ENCODE results near the gene CHMP1B. TPM values are rescaled to one million over a fixed set of nuclear protein-coding genes. Genes with fewer than 3 reads are reported as not detected.

The CHMP1B gene
- total and polyA plus RNA-seq, 9 of the 15 experiments (the other 6 are each of a cell fraction or from before 2014, with no cell fraction given) = 12.3 to 29.9 (median 19.0) TPM

DNA sequence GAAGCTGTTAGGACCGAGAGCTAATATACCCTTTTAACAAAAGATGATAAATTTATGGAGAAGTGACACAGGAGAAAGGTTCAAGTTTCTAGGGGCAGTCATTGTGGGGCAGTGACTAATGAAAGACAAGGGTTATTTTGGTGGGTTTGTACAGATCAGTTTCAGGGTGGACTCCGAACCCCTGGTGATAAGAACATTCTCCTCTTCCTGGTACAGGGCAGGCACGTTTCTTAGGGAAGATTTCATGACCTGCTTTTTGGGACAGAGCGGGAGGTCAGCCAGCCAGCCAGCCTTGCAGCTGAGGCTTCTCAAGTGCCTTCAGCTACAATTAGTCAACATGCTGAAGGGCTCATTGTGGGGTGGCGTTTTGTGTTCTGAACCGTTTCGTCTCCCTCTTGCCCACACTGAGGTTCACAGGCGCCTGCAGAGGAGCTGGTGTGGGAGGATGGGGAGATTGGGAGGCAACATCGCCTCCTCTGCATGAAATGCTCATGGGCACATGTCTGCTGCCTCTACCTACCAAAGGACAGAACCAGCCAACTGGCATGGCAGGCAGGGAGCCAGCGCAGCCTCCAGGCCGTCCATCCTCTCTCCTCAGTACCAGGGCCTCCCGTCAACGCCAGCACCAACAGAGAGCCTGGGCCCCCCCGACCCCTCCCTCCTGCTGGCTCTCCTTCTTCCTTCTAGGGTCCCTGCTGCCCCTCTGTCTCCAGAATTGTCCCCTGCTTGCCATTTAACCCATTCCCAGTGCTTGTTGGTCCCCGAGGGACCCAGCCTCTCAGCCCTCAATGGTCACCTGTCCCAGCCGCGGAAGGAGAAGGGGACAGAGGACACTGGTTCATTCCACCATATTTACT lies 9.6 kb downstream of the CHMP1B start:
- Histone ChIP-seq H3K9me1 (ENCODE audit: control insufficient read depth, insufficient read depth, low read length) (no peaks in the 10 kb centered on the region), H3K27me3 (ENCODE audit: control insufficient read depth in 2 of 2, insufficient read depth in 2 of 2, low read length in 2 of 2) (peaks cover 2% of the 10 kb centered on the region in 2 experiments; a peak in 1 of 5 replicates), H3K36me3 (ENCODE audit: control insufficient read depth, insufficient read depth, low read length) (no peaks in the 10 kb centered on the region), H3K27ac (ENCODE audit: extremely low read depth, low read depth, low read length) (peak overlapping the region; percentile 6; the same call in 1 of the 3 replicates), H3K9ac (ENCODE audit: insufficient read depth in 1 of 2, low read depth in 2 of 2, low read length in 2 of 2) (no peak overlapping the region), H3K4me2 (ENCODE audit: insufficient read depth, low read length) (no peak overlapping the region), H3K9me3 (replicated peaks; ENCODE audit: control insufficient read depth, insufficient read depth, low read depth, low read length) (no peaks in the 10 kb centered on the region), H3K4me1 (replicated peaks in 1 of 2; ENCODE audit: control insufficient read depth in 2 of 2, insufficient read depth in 2 of 2, low read length in 2 of 2) (peaks cover 21 to 22% of the 10 kb centered on the region in 2 experiments), H4K20me1 (replicated peaks; ENCODE audit: control insufficient read depth, insufficient read depth, low read length) (no peaks in the 10 kb centered on the region), H3K79me2 (ENCODE audit: control insufficient read depth, insufficient read depth, low read length) (no peaks in the 10 kb centered on the region), H3K4me3 (no peak overlapping the region), H2AFZ (ENCODE audit: low read depth, low read length) (peak overlapping the region; percentile 76; the same call in 1 of the 2 replicates)
- ChIA-PET POLR2A (interaction anchor here (0.9 to 1.2 kb wide), 2 partner anchors 9 to 20 kb away, joined by 3 read pairs; no protein-coding TSS in a partner anchor), CTCF (ENCODE audit: low intra/inter-chr PET ratio) (no interaction called here)
- no TSS peak for BruUV-seq (replicated peaks)
- DNase-seq (ENCODE audit: extremely low read depth in 1 of 4, low spot score in 3 of 4) (no peak), FAIRE-seq (no peak), ATAC-seq (no peak)
- 61% methylated on average over 16 of the region's 17 CpGs for WGBS (ENCODE audit: insufficient coverage, low coverage, missing lambda C conversion rate)
- intact Hi-C loops (cut with micrococcal nuclease) (no loop called here), in situ Hi-C loops (cut with MboI) (no loop called here)
- TF ChIP-seq, protein P1, sequence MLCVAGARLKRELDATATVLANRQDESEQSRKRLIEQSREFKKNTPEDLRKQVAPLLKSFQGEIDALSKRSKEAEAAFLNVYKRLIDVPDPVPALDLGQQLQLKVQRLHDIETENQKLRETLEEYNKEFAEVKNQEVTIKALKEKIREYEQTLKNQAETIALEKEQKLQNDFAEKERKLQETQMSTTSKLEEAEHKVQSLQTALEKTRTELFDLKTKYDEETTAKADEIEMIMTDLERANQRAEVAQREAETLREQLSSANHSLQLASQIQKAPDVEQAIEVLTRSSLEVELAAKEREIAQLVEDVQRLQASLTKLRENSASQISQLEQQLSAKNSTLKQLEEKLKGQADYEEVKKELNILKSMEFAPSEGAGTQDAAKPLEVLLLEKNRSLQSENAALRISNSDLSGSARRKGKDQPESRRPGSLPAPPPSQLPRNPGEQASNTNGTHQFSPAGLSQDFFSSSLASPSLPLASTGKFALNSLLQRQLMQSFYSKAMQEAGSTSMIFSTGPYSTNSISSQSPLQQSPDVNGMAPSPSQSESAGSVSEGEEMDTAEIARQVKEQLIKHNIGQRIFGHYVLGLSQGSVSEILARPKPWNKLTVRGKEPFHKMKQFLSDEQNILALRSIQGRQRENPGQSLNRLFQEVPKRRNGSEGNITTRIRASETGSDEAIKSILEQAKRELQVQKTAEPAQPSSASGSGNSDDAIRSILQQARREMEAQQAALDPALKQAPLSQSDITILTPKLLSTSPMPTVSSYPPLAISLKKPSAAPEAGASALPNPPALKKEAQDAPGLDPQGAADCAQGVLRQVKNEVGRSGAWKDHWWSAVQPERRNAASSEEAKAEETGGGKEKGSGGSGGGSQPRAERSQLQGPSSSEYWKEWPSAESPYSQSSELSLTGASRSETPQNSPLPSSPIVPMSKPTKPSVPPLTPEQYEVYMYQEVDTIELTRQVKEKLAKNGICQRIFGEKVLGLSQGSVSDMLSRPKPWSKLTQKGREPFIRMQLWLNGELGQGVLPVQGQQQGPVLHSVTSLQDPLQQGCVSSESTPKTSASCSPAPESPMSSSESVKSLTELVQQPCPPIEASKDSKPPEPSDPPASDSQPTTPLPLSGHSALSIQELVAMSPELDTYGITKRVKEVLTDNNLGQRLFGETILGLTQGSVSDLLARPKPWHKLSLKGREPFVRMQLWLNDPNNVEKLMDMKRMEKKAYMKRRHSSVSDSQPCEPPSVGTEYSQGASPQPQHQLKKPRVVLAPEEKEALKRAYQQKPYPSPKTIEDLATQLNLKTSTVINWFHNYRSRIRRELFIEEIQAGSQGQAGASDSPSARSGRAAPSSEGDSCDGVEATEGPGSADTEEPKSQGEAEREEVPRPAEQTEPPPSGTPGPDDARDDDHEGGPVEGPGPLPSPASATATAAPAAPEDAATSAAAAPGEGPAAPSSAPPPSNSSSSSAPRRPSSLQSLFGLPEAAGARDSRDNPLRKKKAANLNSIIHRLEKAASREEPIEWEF (CRISPR knock-in tag; IDR thresholded peaks at IDR 0.05) = no peak
- TF ChIP-seq ZNF239 (CRISPR knock-in tag; IDR thresholded peaks at IDR 0.05) (no peak), IRF2 (CRISPR knock-in tag; IDR thresholded peaks at IDR 0.05) (no peak), ZNF165 (CRISPR knock-in tag; IDR thresholded peaks at IDR 0.05; ENCODE audit: borderline replicate concordance) (no peak), NCOA4 (IDR thresholded peaks at IDR 0.05; ENCODE audit: partially characterized antibody) (no peak), CBX1 (IDR thresholded peaks at IDR 0.05; ENCODE audit: low read depth) (no peak), NFYB (IDR thresholded peaks at IDR 0.05; ENCODE audit: extremely low read depth, insufficient read length) (no peak), NR1H2 (CRISPR knock-in tag; IDR thresholded peaks at IDR 0.05) (no peak)
- TF ChIP-seq, protein P2, sequence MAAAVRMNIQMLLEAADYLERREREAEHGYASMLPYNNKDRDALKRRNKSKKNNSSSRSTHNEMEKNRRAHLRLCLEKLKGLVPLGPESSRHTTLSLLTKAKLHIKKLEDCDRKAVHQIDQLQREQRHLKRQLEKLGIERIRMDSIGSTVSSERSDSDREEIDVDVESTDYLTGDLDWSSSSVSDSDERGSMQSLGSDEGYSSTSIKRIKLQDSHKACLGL (CRISPR knock-in tag; IDR thresholded peaks at IDR 0.05; ENCODE audit: borderline replicate concordance, poor library complexity, severe bottlenecking) = no peak
- TF ChIP-seq, protein P3, sequence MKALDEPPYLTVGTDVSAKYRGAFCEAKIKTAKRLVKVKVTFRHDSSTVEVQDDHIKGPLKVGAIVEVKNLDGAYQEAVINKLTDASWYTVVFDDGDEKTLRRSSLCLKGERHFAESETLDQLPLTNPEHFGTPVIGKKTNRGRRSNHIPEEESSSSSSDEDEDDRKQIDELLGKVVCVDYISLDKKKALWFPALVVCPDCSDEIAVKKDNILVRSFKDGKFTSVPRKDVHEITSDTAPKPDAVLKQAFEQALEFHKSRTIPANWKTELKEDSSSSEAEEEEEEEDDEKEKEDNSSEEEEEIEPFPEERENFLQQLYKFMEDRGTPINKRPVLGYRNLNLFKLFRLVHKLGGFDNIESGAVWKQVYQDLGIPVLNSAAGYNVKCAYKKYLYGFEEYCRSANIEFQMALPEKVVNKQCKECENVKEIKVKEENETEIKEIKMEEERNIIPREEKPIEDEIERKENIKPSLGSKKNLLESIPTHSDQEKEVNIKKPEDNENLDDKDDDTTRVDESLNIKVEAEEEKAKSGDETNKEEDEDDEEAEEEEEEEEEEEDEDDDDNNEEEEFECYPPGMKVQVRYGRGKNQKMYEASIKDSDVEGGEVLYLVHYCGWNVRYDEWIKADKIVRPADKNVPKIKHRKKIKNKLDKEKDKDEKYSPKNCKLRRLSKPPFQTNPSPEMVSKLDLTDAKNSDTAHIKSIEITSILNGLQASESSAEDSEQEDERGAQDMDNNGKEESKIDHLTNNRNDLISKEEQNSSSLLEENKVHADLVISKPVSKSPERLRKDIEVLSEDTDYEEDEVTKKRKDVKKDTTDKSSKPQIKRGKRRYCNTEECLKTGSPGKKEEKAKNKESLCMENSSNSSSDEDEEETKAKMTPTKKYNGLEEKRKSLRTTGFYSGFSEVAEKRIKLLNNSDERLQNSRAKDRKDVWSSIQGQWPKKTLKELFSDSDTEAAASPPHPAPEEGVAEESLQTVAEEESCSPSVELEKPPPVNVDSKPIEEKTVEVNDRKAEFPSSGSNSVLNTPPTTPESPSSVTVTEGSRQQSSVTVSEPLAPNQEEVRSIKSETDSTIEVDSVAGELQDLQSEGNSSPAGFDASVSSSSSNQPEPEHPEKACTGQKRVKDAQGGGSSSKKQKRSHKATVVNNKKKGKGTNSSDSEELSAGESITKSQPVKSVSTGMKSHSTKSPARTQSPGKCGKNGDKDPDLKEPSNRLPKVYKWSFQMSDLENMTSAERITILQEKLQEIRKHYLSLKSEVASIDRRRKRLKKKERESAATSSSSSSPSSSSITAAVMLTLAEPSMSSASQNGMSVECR (CRISPR knock-in tag; IDR thresholded peaks at IDR 0.05) = no peak
